Measurements from ENCODE around the gene RCAN2.

GRCh38 chr6:46539866-46540265 is 48.6 kb upstream of the RCAN2 start:
- TF ChIP-seq EP300 (IDR thresholded peaks at IDR 0.05): no peak
- no peak for TF ChIP-seq POLR2AphosphoS5 (IDR thresholded peaks at IDR 0.05)
- TF ChIP-seq CTCF (IDR thresholded peaks at IDR 0.05): no peak
- no peak for TF ChIP-seq POLR2A (IDR thresholded peaks at IDR 0.05)
